OCI-LY1 (cell line): ENCODE measurements around the gene MZT2B.
"Not testable (repeated sequence)": the region's sequence is repeated elsewhere in the genome, so short reads cannot be mapped to it uniquely, and the experiment has no call there.

Experiments
- CTCF ChIP-seq: fragments of 200-600 bp; sonication (generic), shearing (Covaris generic); IDR thresholded peaks from 2 replicates; pipeline ENCODE4 v1.5.1; 2017; ENCODE audit warnings: mild to moderate bottlenecking, antibody characterized with exemption, low read length, moderate library complexity, mixed read lengths
- EZH2 ChIP-seq: fragments of 200-600 bp; sonication (generic), shearing (Covaris generic); IDR thresholded peaks from 2 replicates; pipeline ENCODE4 v1.8.0; 2017; ENCODE audit warnings: borderline replicate concordance, mixed run types, mild to moderate bottlenecking, antibody characterized with exemption, low read length, moderate library complexity, mixed read lengths

GRCh38 chr2:130181880-130182682, at the start of gene MZT2B:
- TF ChIP-seq CTCF, result peak; percentile 55
- not testable (repeated sequence) for TF ChIP-seq EZH2
